ENCODE data around the gene OR4P4.

- no peak for TF ChIP-seq CTCF (conservative IDR thresholded peaks at IDR 0.05; ENCODE audit: low read length)
- TF ChIP-seq EZH2phosphoT487 (IDR thresholded peaks at IDR 0.05; ENCODE audit: borderline replicate concordance, low read depth, low read length) = no peak
These were observed 23.7 kb downstream of the OR4P4 start for GRCh38 chr11:55658608-55659007.

Data from OCI-LY7 (cell line).